Stimulated activated CD4-positive, alpha-beta T cell treated with anti-CD3 and anti-CD28 coated beads, Interleukin-12 subunit alpha, Interleukin-12 subunit beta, amount 100 ng/mL, for 4 hours (primary cell): ENCODE measurements around the gene HS3ST4.
"Not testable (repeated sequence)": the region's sequence is repeated elsewhere in the genome, so short reads cannot be mapped to it uniquely, and the experiment has no call there.

Experiments
- DNase-seq: peaks from one replicate; pipeline ENCODE4 v3.0.0-alpha.2; 2020

Gene HS3ST4

DNA sequence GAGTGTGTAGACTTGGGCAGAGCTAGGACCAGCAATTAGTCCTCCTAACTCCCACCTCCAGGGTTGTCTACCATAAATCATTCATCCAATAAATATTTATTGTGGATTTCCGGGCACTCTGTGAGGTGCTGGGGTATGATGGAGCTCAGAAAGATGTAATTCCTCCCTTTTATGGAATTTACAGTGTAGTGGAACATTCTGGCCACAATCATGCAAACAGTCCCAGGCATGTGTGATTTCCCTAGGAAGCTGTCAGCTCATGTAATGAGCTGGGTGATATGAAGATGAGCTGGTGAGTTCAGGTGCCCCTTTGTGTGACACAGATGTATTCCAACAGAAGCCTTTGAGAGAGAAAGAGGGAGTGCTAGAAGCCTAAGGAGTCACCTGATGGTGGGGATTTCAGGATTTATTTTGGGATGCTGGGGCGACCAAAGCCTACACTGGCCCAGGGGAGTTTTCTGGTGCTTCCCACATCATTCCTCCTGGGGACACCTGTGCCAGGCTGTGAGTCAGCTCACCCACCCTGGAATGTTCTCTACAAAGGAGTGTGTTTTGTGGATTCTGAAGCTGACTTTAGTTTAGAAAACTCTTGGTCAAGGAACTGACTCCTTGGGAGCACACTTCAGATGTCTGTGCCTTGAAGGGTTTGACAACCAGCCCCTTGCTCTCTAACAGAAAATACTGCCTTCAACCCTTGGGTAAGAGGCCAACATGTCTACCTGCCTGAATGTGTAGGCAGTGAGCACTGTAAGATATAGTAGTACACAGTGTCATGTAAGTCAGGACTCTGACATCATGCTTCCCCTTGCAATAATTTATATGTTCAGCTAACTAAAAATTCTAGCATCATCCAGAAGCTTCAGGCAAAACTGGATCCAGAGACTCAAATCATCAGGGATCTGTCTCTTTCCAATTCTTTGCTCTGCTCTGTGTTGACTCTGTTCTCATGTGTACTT is 42.9 kb downstream of the HS3ST4 start:
- DNase-seq: no peak

DNA sequence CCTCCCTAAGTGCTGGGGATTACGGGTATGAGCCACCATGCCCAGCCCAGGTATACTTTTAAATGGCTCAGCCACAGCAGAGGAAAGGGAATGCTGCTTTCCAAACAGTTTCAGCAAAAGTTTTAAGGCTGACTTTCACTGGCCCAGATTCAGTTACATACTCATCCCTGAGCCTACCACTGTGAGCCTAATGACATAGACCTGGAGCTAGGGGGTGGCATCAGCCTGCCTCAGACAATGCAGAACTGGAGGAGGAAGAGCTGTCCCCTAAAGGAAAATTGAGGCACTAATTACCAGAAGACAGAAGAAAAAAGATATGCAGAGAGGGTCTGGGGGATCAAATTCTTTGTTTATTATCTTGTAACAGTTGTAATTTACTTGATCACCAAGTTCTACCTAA is 43.9 kb downstream of the HS3ST4 start:
- no peak for DNase-seq

DNA sequence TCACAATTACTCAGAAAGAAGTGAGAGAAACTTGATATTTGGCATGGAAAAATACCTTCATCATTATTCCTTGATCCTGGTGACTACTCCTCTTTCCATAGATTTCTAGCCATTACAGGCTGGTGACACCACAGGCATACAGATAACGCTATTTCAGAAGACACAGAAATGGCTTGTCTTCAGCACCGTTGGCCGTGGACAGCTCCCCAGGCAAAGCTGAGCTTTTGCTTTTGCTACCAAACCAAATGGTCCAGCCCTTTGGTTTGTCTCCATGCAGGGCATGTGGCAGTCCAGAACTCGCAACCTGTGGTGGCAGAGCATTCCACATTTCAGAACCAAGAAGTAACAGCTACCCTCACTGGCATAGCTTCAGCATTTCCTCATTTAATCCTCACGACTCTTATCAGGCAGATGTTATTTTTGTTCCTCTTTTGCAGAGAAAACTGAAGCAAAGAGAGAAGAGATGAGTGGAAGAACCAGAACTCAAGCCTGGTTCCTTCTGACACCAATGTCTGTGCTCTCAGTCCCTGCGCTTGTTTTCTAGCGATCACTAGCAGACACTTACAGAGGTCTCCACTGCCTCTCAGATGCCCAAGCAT is 55.5 kb downstream of the HS3ST4 start:
- no peak for DNase-seq

DNA sequence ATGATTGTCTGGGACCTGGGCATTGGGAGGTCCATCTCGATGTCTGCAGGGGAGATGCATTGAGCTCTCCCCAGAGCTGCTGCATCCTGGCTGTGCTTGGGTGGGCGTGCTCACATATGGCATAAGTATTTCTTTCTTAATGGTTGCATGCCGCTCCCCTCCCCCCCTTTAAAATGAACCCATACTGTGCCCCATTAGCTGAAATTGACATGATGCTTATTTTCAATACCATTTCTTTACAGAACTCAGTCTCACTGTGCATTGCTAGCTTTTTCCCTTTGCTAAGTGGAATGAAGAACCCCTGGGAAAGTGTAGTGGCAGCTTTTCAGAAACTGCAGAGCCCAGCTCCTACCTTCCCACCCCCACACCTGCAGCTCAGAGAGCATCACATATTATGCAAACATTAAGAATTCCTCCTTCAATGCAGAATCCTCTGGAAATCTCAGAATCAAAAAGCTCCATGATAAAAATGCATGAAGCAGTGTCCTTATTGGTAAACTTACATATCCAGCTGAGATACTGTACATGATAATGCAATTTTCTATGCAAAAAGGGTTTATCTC is 56.4 kb downstream of the HS3ST4 start:
- DNase-seq: no peak

DNA sequence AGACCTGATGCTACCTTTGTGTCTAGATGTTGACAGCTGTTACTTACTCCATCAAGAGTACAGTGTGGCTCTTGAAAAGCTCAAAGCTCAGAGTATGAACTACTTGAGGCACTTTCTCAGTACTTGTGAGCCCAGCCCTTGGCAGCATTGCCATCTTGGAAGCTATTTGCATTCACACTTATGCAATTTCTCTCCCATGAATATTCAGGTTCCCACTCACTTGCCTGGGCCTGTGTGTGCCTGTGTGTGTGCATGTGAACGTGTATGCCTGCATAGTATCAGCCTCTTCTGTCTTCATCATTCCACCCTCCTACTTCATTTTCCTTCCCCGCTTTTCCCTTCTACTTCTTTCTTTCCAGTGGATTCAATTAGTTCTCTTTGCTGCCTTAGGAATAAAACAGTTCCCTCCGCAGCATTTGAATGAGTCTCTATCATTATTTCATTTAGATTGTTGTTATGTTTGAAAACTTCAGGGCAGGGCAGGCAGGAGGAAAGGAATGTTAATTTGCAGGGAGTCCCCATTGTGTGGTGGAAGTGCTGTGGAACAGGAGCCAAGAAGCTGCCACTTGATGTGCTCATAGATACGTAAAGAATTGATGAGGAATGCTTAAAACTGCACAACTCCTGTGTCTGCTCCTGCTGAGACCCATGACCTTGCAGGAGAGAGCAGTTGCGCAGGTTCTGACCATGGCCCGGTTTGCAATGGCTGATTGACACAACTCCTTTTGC is 58.9 kb downstream of the HS3ST4 start:
- no peak for DNase-seq

DNA sequence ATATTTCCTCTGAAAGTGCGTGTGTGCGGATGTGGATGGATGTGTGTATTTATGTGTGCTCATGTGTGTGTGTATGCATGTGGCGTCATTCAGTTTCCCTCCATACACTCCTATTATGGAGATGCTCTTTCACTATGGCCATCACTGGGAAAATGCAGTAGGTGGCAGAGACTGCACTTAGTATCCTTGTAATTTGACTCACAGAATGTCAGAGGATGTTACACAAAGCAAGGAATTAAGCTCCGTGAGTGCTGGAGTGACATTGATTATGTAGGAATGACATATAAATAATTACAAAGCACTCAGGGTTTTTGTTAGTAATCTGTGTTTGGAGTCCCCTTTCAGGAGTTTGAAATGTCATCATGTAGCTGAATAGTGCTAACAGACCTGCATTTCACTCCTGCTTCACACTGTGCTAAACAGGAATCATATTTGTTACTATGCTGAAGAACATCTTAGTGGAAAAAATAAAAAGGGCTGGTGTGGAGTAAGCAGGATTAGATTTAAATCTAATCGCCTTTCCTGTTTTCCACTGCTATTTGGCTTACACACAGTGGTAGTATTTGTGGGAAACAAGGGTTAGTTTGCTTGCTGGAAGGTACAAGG is 59.6 kb downstream of the HS3ST4 start:
- DNase-seq: no peak

DNA sequence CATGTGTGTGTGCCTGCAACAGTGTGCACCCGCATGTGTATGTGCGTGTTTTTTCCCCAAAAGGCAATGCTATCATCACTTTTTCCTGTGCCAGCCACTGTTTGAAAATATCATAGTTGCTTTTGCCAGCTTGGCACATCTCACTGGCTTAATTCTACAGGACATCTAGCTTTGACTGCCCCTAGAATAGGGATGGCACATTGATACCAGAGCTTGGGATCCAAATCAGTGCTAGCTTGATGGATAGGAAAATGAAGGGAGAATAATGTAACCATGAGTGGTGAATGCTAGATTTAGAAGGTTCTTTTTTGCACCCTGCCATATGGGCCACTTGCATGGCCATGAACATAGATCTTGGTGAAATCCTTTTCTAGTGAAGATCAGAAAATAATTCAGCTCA is 72.7 kb downstream of the HS3ST4 start:
- no peak for DNase-seq

DNA sequence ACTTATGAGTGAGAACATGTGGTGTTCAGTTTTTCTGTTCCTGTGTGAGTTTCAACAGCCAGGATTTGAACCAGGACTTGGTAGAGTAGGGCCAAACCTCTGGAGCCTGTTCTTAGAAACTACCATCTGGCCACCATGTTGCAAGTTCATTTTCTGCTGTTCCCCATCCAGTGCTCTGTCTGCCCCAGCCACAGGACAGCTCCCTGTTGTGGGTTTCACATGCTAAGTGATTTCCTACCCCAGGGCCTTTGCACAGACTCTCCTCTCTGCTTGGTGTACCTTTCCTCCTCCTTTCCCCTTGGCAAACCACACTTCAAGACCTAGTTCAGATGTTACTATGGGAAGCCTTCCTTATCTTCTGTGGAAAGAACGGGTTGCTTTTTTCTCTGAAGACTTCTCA is 79.5 kb downstream of the HS3ST4 start:
- no peak for DNase-seq

DNA sequence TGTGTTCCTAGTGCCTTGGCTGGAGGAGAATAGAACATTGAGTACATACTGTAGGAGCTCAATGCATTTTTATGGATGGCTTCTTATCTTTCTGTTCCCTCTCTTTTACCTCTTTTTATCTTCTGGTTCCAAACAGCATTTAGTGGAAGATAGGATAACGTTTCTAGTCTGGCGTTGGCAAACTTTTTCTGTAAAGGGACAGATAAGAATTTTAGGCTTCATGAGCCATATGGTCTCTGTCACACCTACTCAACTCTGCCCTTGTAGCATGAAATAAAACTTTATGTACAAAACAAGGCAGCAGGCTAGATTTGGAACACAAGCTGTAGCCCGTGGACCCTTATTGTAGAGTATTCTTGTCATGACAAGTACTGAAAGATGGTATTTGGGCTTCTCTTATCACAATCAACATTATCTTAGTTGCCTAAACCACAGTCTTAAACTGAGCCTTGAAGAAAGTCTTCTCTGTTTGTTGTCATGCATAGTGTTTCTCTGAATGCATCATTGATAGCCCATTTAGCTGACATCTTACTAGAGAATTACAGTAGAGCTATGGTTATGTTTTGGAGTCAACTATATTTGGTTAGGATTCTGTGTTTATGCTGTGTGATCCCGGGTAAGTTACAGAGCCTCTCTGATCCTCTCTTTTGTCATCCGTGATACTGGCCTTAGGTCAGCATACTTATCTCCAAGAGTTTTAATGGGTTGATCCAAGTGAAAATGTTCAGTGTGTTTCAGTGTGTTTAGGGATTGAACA is 80.2 kb downstream of the HS3ST4 start:
- no peak for DNase-seq

DNA sequence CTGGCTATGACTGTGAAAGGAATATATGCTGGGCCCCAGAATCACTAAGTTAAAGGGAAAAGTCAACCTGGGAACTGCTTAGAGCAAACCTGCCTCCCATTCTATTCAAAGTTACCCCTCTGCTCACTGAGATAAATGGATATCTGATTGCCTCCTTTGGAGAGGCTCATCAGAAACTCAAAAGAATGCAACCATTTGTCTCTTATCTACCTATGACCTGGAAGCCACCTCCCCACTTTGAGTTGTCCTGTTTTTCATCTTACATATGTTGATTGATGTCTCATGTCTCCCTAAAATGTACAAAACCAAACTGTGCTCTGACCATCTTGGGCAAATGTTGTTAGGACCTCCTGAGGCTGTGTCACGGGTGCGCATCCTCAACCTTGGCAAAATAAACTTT is 84.5 kb downstream of the HS3ST4 start:
- DNase-seq: not testable (repeated sequence)

DNA sequence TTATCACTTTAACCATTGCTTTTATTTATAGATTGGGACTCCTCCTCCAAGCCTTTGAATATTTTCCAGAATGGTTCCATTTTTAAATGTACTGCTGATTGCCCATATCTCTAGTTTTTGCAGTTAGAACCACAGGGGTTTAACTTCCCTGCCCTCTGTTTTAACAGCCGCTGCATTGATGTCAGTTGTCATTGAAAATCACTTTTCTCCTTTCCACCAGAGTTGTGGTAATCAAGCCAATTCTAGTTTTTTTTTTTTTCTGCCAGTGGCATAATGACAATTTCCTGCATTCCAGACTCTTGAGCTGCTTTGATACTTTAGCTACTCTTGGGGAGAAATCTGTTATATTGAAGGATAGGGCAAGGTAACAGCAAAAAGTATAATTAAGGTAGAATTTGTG is 91.5 kb downstream of the HS3ST4 start:
- no peak for DNase-seq

DNA sequence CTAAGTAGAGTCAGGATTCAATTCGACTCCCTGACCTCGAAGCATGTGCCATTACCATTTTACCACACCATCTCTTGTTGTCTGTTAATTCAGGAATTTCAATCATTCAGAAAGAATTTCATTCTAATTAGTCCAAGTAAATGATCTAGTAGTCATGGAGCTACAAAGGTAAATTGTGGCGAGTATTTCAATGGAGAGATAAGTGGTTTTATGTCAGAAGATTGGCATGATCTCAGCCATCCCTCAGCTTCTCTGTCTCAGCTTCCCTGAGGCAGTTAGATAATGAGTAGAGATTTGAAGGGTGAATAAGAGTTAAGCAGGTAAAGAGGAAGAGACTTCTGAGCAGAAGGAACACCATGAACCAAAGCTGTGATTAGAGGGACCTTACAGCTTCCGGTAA is 93.6 kb downstream of the HS3ST4 start:
- DNase-seq: no peak

DNA sequence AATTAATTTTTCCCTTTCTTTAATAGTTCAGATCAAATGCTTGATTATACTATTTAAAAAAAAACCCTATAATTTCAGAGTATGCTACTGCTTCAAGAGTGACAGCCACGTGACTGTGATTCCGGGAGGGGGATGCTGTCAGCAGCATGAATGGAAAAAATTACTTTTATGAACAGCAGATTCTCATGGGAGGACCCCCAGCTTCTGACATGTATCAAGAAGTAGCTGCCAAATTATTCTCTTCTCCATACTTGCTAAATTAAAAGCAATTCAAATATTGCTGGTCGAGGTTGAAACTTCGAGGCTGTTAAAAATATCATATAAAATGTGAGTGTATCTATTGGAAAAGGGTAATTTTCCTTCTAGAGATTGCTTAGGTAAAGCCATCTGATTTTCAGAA is 95.0 kb downstream of the HS3ST4 start:
- no peak for DNase-seq

DNA sequence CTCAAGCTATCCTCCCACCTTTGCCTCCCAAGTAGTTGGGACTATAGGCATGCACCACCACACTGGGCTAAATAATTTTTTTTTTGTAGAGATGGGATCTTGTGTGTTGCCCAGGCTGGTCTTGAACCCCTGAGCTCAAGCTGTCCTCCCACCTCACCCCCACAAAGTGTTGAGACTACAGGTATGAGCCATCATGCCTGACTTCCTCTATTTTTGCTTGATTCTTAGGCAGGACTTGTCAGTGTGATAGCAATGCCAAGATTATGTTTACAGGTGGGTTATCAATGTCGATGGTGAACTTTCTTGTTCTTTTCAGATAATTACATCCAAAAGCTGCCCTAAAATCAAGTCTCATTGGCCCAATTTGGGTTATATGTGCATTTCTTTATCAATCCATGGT is 96.9 kb downstream of the HS3ST4 start:
- no peak for DNase-seq

DNA sequence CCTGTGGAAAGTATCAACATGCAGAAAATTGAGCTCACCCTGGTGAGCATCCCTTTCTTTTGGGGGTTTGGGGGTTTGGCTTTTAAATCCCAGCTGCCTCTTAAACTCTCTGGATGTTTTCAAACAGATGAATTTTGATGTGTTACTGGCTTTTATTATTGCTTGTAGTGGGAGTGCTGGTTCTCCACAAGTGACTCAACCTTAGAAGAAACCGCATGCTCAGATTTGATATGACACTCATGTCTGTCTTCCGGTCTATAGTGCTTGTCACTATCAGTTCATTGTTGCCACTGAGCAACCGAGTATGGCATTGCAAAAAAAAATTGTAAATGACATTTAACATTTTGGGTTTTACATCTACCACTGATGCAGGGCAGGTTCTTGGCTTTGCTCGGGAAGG is 104.5 kb downstream of the HS3ST4 start:
- DNase-seq: no peak

DNA sequence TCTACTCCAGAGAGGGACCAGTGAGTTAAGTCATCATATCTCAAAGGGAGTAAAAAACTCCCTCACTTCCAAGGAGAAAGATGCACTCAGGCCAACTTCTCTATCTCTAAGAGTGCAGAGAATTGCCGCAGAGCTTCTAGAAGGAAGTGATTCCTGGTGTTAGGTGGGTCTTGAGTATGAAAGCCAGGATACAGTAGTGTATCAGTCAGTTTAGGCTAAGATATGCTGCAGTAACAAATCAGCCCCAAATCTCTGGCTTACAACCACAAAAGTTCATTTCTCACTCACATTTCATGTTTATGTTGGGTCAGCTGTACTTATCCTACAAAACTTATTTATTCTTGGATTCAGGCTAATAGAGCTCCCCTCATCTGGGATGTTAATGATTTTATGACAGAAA is 106.3 kb downstream of the HS3ST4 start:
- no peak for DNase-seq

DNA sequence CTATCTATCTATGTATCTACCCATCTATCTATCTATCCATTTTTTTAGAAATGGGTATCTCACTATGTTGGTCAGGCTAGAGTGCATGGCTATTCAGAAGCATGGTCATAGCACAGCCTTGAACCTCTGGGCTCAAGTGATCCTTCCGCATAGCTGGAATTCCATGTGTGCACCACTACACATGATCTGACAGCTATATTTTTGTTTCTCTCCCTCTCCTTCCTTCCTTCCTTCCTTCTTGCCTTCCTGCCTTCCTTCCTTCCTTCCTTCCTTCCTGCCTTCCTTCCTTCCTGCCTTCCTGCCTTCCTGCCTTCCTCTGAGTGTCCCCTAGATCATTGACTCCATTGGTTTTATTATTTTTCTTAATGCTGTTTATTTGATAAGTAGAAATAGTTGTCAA is 108.1 kb downstream of the HS3ST4 start:
- DNase-seq: no peak

DNA sequence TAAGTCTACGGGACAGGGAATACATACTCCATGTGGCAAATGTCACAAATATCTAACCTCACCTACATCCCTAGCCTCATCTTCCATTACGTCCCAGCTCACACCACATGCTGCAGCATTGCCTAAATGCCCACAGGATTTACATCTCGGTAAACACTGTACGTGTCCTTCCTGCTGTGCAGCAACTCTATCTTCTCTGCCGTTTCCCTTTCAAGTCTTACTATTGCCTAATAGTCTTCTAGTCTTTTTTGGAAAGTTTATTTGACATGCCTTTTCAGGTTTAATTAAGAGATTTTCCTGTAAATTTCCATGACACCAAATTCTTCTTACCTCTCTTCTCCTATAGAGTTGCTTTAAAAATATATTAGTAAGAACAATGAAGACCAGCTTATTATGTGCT is 120.5 kb downstream of the HS3ST4 start:
- DNase-seq: no peak

DNA sequence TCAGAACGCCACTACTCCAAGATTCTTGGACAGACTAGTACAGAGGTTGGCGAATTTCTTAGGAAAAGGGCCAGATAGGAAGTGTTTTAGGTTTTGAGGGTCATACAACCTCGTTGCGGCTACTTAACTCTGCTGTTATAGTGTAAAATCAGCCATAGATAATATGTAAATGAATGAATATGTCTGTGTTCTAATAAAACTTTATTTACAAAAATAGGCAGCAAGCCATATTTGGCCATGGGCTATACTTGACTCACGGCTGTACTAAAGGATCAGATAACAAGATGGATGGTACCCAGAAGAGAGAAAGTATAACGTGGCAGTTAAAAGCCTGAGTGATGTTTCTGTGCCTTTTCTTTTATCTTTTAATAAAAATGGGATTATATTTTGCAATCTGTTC is 125.5 kb downstream of the HS3ST4 start:
- no peak for DNase-seq

DNA sequence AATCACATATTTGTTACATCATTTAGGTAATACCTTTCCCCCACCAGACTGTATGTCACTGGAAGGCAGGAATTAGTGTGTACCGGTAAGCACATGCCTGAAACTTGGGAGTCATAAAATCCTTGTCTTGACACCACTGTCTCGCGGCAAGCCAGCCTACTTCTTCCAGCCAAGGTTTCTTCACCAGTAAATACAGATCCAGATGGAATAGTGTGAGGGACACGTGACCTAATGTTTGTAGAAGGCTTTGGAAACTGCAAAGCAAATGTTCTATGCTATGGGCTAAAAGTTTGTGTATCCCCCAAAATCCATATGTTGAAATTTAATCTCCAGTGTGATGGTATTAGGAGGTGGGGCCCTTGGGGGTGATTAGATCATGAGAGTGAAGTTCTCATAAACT is 126.1 kb downstream of the HS3ST4 start:
- DNase-seq: no peak

DNA sequence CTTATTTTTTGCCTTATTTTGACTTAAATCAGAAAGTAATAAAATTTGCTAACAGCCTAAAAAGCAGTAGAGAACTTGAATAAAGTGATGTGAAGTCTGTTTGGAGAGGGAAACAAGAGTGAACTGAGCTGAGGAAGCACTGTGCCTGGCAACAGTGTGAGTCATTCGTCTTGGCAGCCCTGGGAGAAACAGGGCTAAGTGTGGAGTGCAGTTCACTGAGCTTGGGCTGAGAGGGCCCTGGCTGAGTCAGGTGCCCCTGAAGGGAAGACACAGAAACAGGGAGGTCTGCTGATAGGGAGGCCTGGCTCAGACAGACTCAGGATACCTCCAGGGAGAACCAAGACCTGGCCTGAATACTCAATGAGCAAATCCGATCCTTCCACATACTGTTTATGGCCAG is 132.1 kb downstream of the HS3ST4 start:
- no peak for DNase-seq

DNA sequence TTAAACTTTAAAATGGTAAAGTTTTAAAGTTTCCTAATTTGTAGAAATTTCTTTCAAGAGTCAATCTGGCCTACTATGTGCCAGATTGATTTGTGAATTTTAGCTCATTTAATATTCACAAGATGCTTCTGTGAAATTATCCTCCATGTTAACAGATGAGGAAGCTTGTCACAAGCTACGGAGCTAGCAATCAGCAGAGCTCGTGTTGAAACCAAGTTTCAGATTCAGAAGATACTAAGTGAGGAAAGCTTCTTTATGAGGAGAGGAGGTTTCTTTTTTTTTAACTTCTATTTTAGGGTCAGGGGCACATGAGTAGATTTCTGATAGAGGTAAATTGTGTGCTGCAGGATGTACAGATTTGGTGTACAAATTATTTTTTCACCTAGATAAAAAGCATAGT is 135.9 kb downstream of the HS3ST4 start:
- DNase-seq: no peak
